NCI-H510A (cell line): Measurements from ENCODE around the gene CARD11.
"Not testable (repeated sequence)": the region's sequence is repeated elsewhere in the genome, so short reads cannot be mapped to it uniquely, and the experiment has no call there.

Source experiments
- DNase-seq: peaks from one replicate; lab custom pipeline; 2025; lab: John Stamatoyannopoulos, UW

CARD11 gene

GRCh38 chr7:3064067-3064466, 20.4 kb upstream of the CARD11 start:
- no peak for DNase-seq

- no peak for DNase-seq
Measured at GRCh38 chr7:3063016-3063753, 19.5 kb upstream of the CARD11 start.

- DNase-seq: no peak
Measured at GRCh38 chr7:3057066-3057420, 13.4 kb upstream of the CARD11 start.

- no peak for DNase-seq
Measured at GRCh38 chr7:3056234-3057065, 12.8 kb upstream of the CARD11 start.

- no peak for DNase-seq
Measured at GRCh38 chr7:3055626-3056025, 12.0 kb upstream of the CARD11 start.

GRCh38 chr7:3042861-3043489, 692 bp downstream of the CARD11 start:
- no peak for DNase-seq

- DNase-seq: no peak
Measured at GRCh38 chr7:3041986-3042675, 1.5 kb downstream of the CARD11 start.

GRCh38 chr7:3039787-3040186, 3.9 kb downstream of the CARD11 start:
- no peak for DNase-seq

GRCh38 chr7:3038011-3038410, 5.7 kb downstream of the CARD11 start:
- not testable (repeated sequence) for DNase-seq

DNA sequence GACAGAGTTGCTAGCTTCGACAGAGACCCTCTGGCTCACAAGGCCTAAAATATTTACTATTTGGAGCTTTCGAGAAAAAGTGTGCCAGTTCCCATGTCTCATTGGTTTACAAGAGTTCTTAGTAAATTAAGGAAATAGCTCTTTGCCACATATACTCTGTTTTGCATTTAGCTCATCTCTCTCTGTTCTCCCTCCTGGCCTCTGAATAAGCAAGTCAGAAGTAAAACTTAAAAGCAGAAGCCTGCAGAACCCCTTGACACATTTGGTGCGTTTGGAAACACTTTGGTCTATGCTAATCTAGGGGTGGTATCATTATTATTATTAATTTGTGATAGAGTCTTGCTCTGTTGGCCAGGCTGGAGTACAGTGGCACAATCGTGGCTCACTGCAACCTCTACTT, 6.4 kb downstream of the CARD11 start:
- no peak for DNase-seq

DNA sequence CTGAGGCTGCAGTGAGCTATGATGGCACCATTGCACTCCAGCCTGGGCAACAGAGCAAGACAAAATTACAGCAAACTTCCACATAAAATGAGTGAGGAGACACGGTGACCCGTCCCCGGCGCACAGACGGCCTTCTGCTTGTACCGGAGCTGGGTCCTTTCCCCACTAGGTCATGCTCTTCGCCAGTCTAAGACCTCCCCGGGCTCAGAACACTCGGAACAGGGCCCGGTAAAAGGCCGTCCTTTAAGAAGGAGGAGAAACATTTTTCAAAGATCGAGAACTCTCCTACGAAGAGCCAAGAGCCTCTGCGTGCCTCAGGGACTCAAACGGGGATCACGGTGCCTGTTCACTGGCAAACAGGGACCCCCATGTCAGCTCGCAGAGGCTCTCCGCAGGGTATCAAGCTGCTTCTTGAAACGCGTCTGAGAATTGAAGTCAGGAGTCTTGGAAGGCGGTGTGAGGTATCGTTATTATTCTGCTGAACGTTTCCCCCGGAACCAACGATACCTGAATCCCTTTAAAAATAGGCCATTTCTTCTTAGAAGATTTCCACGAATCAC, 9.0 kb downstream of the CARD11 start:
- no peak for DNase-seq

DNA sequence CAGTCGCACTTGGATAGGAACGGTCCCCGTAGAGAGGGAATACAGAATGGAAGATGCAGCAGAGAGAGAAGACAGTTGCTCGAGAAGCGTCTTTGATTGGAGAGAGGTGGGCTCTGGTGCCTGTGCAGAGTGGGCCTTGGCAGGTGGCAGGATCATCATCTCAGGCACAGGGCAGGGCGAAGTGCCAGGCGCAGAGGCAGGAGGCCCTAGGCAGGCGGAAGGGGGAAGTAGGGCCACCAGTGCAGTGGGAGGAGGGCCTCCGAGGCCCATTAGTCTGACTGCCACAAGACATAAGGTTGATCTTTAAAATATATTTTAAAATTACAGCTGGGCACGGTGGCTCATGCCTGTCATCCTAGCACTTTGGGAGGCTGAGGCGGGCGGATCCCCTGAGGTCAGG, 10.1 kb downstream of the CARD11 start:
- no peak for DNase-seq

GRCh38 chr7:3033136-3033535, 10.5 kb downstream of the CARD11 start:
- no peak for DNase-seq

GRCh38 chr7:3032256-3032655, 11.4 kb downstream of the CARD11 start:
- DNase-seq: no peak

GRCh38 chr7:3029138-3029537, 14.5 kb downstream of the CARD11 start:
- no peak for DNase-seq

DNA sequence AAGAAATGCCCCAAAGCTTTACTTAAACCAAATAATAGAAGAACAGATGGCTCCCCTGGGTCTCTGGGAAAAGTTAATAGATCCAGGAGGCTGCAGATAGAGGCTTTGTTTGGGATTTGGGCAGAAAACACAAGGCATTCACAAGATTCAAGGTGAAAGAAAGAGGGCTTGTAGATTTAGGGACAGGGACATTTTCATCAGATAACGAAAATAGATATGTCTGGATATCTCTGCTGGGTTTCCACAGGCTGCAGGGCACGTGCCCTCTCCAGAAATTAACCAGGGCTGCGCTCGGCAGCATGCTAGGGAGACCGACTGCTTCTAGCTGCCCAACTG, 14.9 kb downstream of the CARD11 start:
- no peak for DNase-seq

- DNase-seq: no peak
Measured at GRCh38 chr7:3028071-3028757, 15.5 kb downstream of the CARD11 start.

- DNase-seq: no peak
Measured at GRCh38 chr7:3027005-3027845, 16.4 kb downstream of the CARD11 start.

DNA sequence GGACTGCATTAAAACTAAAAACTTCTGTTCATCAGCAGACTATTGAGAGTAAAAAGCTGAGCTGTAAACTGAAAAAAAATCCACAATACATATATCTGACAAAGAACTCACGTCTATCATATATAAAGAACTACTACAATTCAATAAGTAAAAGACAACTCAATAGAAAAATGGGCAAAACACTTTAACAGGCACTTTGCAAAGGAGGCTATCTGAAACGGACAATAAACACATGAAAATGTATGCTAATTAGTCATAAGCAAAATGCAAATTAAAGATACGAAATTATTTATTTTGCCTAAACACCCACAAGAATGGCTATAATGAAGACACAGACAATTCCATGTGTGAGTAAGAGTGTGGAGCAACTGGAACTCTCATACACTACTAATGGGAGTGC, 18.1 kb downstream of the CARD11 start:
- DNase-seq: no peak

DNA sequence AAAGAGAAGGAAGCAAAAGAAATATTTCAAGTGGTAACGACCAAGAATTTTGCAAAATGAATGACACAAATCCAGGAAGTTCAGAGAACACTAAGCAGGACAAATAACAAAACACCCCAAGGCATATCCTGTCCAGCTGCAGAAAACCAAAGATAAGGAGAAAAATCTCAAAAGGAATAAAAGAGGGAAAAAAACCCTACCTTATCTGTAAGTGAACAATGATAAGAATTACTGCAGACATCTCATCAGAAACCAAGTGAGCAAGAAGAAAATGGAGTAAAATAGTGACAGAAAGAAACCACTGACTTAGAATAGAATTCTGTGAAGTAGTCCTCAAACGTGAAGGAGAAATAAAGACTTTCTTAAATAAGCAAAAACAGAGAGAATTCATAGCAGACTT, 21.8 kb downstream of the CARD11 start:
- DNase-seq: no peak

DNA sequence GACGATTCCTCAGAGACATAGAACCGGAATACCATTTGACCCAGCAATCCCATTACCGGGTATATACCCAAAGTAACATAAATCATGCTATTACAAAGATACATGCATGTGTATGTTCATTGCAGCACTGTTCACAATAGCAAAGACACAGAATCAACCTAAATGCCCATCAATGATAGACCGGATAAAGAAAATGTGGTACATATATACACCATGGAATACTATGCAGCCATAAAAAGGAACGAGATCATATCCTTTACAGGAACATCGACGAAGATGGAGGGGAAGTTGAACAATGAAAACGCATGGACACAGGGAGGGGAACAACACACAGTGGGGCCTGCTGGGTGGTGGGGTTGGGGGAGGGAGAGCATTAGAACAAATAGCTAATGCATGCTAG, 22.4 kb downstream of the CARD11 start:
- DNase-seq: not testable (repeated sequence)
